Measurements from ENCODE around the gene CACNB3.

The CACNB3 gene

GRCh38 chr12:48817873-48818830, at the start of gene CACNB3:
CACNB3 (plus strand) TSS chr12:48818496; CDS start chr12:48818930, 434 bp downstream.
- Histone ChIP-seq H3K27me3 (replicated peaks; ENCODE audit: control insufficient read depth, insufficient read depth, low read length) (no peaks in the 10 kb centered on the region), H3K9ac (ENCODE audit: low read length) (peak within 1 kb of the TSS; percentile 70), H3K4me1 (ENCODE audit: control insufficient read depth, insufficient read depth, low read length) (peaks cover 22% of the 10 kb centered on the region), H3K4me3 (ENCODE audit: low read length) (peak within 1 kb of the TSS; percentile 81), H3K36me3 (ENCODE audit: control insufficient read depth, insufficient read depth, low read length, severe bottlenecking) (no peaks in the 10 kb centered on the region), H3K9me3 (ENCODE audit: control insufficient read depth, low read length) (no peaks in the 10 kb centered on the region)
- DNase-seq (ENCODE audit: low read depth) = peak; percentile 78

GRCh38 chr12:48768736-48769135, 49.6 kb upstream of the CACNB3 start:
- H3K9me3 ChIP-seq (ENCODE audit: control insufficient read depth, low read length) = no peaks in the 10 kb centered on the region
- H3K4me1 ChIP-seq (ENCODE audit: control insufficient read depth, insufficient read depth, low read length) = peaks cover 29% of the 10 kb centered on the region
- no peak overlapping the region for H3K9ac ChIP-seq (ENCODE audit: low read length)
- no peak for DNase-seq (ENCODE audit: low read depth)
- no peak overlapping the region for H3K4me3 ChIP-seq (ENCODE audit: low read length)
- peaks cover 65% of the 10 kb centered on the region for H3K36me3 ChIP-seq (ENCODE audit: control insufficient read depth, insufficient read depth, low read length, severe bottlenecking)
- H3K27me3 ChIP-seq (replicated peaks; ENCODE audit: control insufficient read depth, insufficient read depth, low read length) = no peaks in the 10 kb centered on the region

- no peak for DNase-seq (ENCODE audit: low read depth)
These were observed 47.5 kb upstream of the CACNB3 start for GRCh38 chr12:48770756-48771155.

GRCh38 chr12:48771588-48772112, 46.6 kb upstream of the CACNB3 start:
- no peaks in the 10 kb centered on the region for H3K9me3 ChIP-seq (ENCODE audit: control insufficient read depth, low read length)
- H3K9ac ChIP-seq (ENCODE audit: low read length) = no peak overlapping the region
- no peaks in the 10 kb centered on the region for H3K27me3 ChIP-seq (replicated peaks; ENCODE audit: control insufficient read depth, insufficient read depth, low read length)
- DNase-seq (ENCODE audit: low read depth) = no peak
- peaks cover 78% of the 10 kb centered on the region for H3K36me3 ChIP-seq (ENCODE audit: control insufficient read depth, insufficient read depth, low read length, severe bottlenecking)
- H3K4me1 ChIP-seq (ENCODE audit: control insufficient read depth, insufficient read depth, low read length) = peaks cover 12% of the 10 kb centered on the region
- H3K4me3 ChIP-seq (ENCODE audit: low read length) = no peak overlapping the region

More at GRCh38 chr12:48770756-48771155, 47.5 kb upstream of the CACNB3 start:
- H3K4me1 ChIP-seq (ENCODE audit: control insufficient read depth, insufficient read depth, low read length) = peaks cover 21% of the 10 kb centered on the region
- H3K9ac ChIP-seq (ENCODE audit: low read length) = no peak overlapping the region
- H3K27me3 ChIP-seq (replicated peaks; ENCODE audit: control insufficient read depth, insufficient read depth, low read length) = no peaks in the 10 kb centered on the region
- H3K36me3 ChIP-seq (ENCODE audit: control insufficient read depth, insufficient read depth, low read length, severe bottlenecking) = peaks cover 73% of the 10 kb centered on the region
- H3K4me3 ChIP-seq (ENCODE audit: low read length) = no peak overlapping the region
- H3K9me3 ChIP-seq (ENCODE audit: control insufficient read depth, low read length) = no peaks in the 10 kb centered on the region

- no peak overlapping the region for H3K4me3 ChIP-seq (ENCODE audit: low read length)
- no peak for DNase-seq (ENCODE audit: low read depth)
- no peaks in the 10 kb centered on the region for H3K9me3 ChIP-seq (ENCODE audit: control insufficient read depth, low read length)
- peaks cover 90% of the 10 kb centered on the region for H3K36me3 ChIP-seq (ENCODE audit: control insufficient read depth, insufficient read depth, low read length, severe bottlenecking)
- no peaks in the 10 kb centered on the region for H3K27me3 ChIP-seq (replicated peaks; ENCODE audit: control insufficient read depth, insufficient read depth, low read length)
- H3K4me1 ChIP-seq (ENCODE audit: control insufficient read depth, insufficient read depth, low read length) = no peaks in the 10 kb centered on the region
- no peak overlapping the region for H3K9ac ChIP-seq (ENCODE audit: low read length)
These were observed 44.6 kb upstream of the CACNB3 start for GRCh38 chr12:48773686-48774085.

GRCh38 chr12:48774516-48774915, 43.8 kb upstream of the CACNB3 start:
- no peaks in the 10 kb centered on the region for H3K9me3 ChIP-seq (ENCODE audit: control insufficient read depth, low read length)
- peaks cover 5% of the 10 kb centered on the region for H3K4me1 ChIP-seq (ENCODE audit: control insufficient read depth, insufficient read depth, low read length)
- H3K4me3 ChIP-seq (ENCODE audit: low read length) = no peak overlapping the region
- H3K9ac ChIP-seq (ENCODE audit: low read length) = no peak overlapping the region
- no peaks in the 10 kb centered on the region for H3K27me3 ChIP-seq (replicated peaks; ENCODE audit: control insufficient read depth, insufficient read depth, low read length)
- peaks cover 83% of the 10 kb centered on the region for H3K36me3 ChIP-seq (ENCODE audit: control insufficient read depth, insufficient read depth, low read length, severe bottlenecking)
- DNase-seq (ENCODE audit: low read depth) = no peak

GRCh38 chr12:48775299-48775698, 43.0 kb upstream of the CACNB3 start:
- Histone ChIP-seq H3K36me3 (ENCODE audit: control insufficient read depth, insufficient read depth, low read length, severe bottlenecking) (peaks cover 81% of the 10 kb centered on the region), H3K4me1 (ENCODE audit: control insufficient read depth, insufficient read depth, low read length) (peaks cover 13% of the 10 kb centered on the region), H3K9ac (ENCODE audit: low read length) (no peak overlapping the region), H3K9me3 (ENCODE audit: control insufficient read depth, low read length) (no peaks in the 10 kb centered on the region), H3K4me3 (ENCODE audit: low read length) (no peak overlapping the region), H3K27me3 (replicated peaks; ENCODE audit: control insufficient read depth, insufficient read depth, low read length) (no peaks in the 10 kb centered on the region)
- DNase-seq (ENCODE audit: low read depth) = no peak

GRCh38 chr12:48775991-48776649, 42.2 kb upstream of the CACNB3 start:
- peaks cover 73% of the 10 kb centered on the region for H3K36me3 ChIP-seq (ENCODE audit: control insufficient read depth, insufficient read depth, low read length, severe bottlenecking)
- H3K9me3 ChIP-seq (ENCODE audit: control insufficient read depth, low read length) = no peaks in the 10 kb centered on the region
- no peak for DNase-seq (ENCODE audit: low read depth)
- no peak overlapping the region for H3K9ac ChIP-seq (ENCODE audit: low read length)
- H3K27me3 ChIP-seq (replicated peaks; ENCODE audit: control insufficient read depth, insufficient read depth, low read length) = no peaks in the 10 kb centered on the region
- H3K4me1 ChIP-seq (ENCODE audit: control insufficient read depth, insufficient read depth, low read length) = peaks cover 17% of the 10 kb centered on the region
- H3K4me3 ChIP-seq (ENCODE audit: low read length) = no peak overlapping the region

GRCh38 chr12:48776956-48777355, 41.3 kb upstream of the CACNB3 start:
- H3K9ac ChIP-seq (ENCODE audit: low read length) = no peak overlapping the region
- H3K27me3 ChIP-seq (replicated peaks; ENCODE audit: control insufficient read depth, insufficient read depth, low read length) = no peaks in the 10 kb centered on the region
- H3K4me3 ChIP-seq (ENCODE audit: low read length) = no peak overlapping the region
- no peak for DNase-seq (ENCODE audit: low read depth)
- H3K4me1 ChIP-seq (ENCODE audit: control insufficient read depth, insufficient read depth, low read length) = peaks cover 17% of the 10 kb centered on the region
- H3K36me3 ChIP-seq (ENCODE audit: control insufficient read depth, insufficient read depth, low read length, severe bottlenecking) = peaks cover 64% of the 10 kb centered on the region
- H3K9me3 ChIP-seq (ENCODE audit: control insufficient read depth, low read length) = no peaks in the 10 kb centered on the region

- Histone ChIP-seq H3K36me3 (ENCODE audit: control insufficient read depth, insufficient read depth, low read length, severe bottlenecking) (peaks cover 61% of the 10 kb centered on the region), H3K4me1 (ENCODE audit: control insufficient read depth, insufficient read depth, low read length) (peaks cover 17% of the 10 kb centered on the region)
These were observed 40.5 kb upstream of the CACNB3 start for GRCh38 chr12:48777501-48778400.

More at GRCh38 chr12:48777501-48778400, 40.5 kb upstream of the CACNB3 start:
- no peaks in the 10 kb centered on the region for H3K9me3 ChIP-seq (ENCODE audit: control insufficient read depth, low read length)
- H3K9ac ChIP-seq (ENCODE audit: low read length) = no peak overlapping the region
- no peak for DNase-seq (ENCODE audit: low read depth)
- no peak overlapping the region for H3K4me3 ChIP-seq (ENCODE audit: low read length)
- no peaks in the 10 kb centered on the region for H3K27me3 ChIP-seq (replicated peaks; ENCODE audit: control insufficient read depth, insufficient read depth, low read length)

Measured in adipocyte (in vitro differentiated cells).